SU-DHL-6 (cell line): ENCODE measurements around the gene MPRIP.

ENCODE experiments used
- H2AFZ ChIP-seq: fragments of 200-600 bp; sonication (generic); 2 replicates; pipeline ENCODE4 v1.6.1; 2014; ENCODE audit warnings: low read depth, mild to moderate bottlenecking, moderate library complexity, mixed read lengths, antibody characterized with exemption, low read length; ENCODE audit not compliant: severe bottlenecking
- H3F3A ChIP-seq: fragments of 200-600 bp; shearing (Covaris generic); 2 replicates; pipeline ENCODE4 v1.6.0; 2016; ENCODE audit warnings: antibody characterized with exemption, mild to moderate bottlenecking; ENCODE audit not compliant: insufficient read depth
- H3K27ac ChIP-seq: fragments of 200-600 bp; sonication (generic); 2 replicates; pipeline ENCODE4 v1.5.1; 2016; ENCODE audit warnings: low read depth, mild to moderate bottlenecking, low read length, moderate library complexity, mixed read lengths
- H3K27me3 ChIP-seq: fragments of 200-600 bp; sonication (generic), shearing (Covaris generic); 2 replicates; pipeline ENCODE4 v1.6.0; 2014; ENCODE audit warnings: mild to moderate bottlenecking, low read length
- H3K36me3 ChIP-seq: fragments of 200-600 bp; sonication (generic); 2 replicates; pipeline ENCODE4 v1.6.1; 2014; ENCODE audit warnings: mild to moderate bottlenecking, low read length, mixed read lengths
- H3K4me2 ChIP-seq: fragments of 300-600, 200-600 bp; shearing (Covaris generic), sonication (generic); 2 replicates; pipeline ENCODE4 v1.6.0; 2014; ENCODE audit warnings: low read length, low read depth, mild to moderate bottlenecking; ENCODE audit not compliant: poor library complexity, severe bottlenecking
- H3K4me3 ChIP-seq: fragments of 200-600 bp; sonication (generic); 2 replicates; pipeline ENCODE4 v1.5.1; 2014; ENCODE audit warnings: antibody characterized with exemption, low read length, mild to moderate bottlenecking, mixed read lengths; ENCODE audit not compliant: insufficient read depth, poor library complexity, severe bottlenecking
- H3K79me2 ChIP-seq: fragments of 200-600 bp; sonication (generic); 2 replicates; pipeline ENCODE4 v1.6.1; 2014; ENCODE audit warnings: mild to moderate bottlenecking, low read length, moderate library complexity; ENCODE audit not compliant: insufficient read depth
- H3K9ac ChIP-seq: fragments of 200-600 bp; sonication (generic); 2 replicates; pipeline ENCODE4 v1.7.0; 2014; ENCODE audit warnings: mild to moderate bottlenecking, low read length
- H3K9me2 ChIP-seq: fragments of 200-600 bp; sonication (generic); replicated peaks from 2 replicates; pipeline ENCODE4 v1.6.1; 2014; ENCODE audit warnings: low read length; ENCODE audit not compliant: insufficient read depth
- H3K9me3 ChIP-seq: fragments of 200-600 bp; sonication (generic); 2 replicates; pipeline ENCODE4 v1.6.1; 2014; ENCODE audit warnings: low read length, mixed read lengths; ENCODE audit not compliant: insufficient read depth
- H4K20me1 ChIP-seq: fragments of 200-600 bp; sonication (generic); 2 replicates; pipeline ENCODE4 v1.6.1; 2014; ENCODE audit warnings: low read depth, mild to moderate bottlenecking, antibody characterized with exemption, low read length, moderate library complexity, mixed read lengths
- EZH2phosphoT487 ChIP-seq: fragments of 200-600 bp; sonication (generic), shearing (Covaris generic); conservative IDR thresholded peaks from 2 replicates; pipeline ENCODE4 v1.6.1; 2018; ENCODE audit warnings: mild to moderate bottlenecking, antibody characterized with exemption, low read length, moderate library complexity, mixed read lengths
- TF ChIP-seq, protein P1 (sequence below): fragments of 200-600 bp; sonication (generic); IDR thresholded peaks from one replicate; pipeline ENCODE4 v1.5.1; 2017; ENCODE audit warnings: antibody characterized with exemption, mild to moderate bottlenecking, low read length, moderate library complexity; ENCODE audit not compliant: insufficient read depth, poor library complexity, severe bottlenecking

The MPRIP gene

DNA sequence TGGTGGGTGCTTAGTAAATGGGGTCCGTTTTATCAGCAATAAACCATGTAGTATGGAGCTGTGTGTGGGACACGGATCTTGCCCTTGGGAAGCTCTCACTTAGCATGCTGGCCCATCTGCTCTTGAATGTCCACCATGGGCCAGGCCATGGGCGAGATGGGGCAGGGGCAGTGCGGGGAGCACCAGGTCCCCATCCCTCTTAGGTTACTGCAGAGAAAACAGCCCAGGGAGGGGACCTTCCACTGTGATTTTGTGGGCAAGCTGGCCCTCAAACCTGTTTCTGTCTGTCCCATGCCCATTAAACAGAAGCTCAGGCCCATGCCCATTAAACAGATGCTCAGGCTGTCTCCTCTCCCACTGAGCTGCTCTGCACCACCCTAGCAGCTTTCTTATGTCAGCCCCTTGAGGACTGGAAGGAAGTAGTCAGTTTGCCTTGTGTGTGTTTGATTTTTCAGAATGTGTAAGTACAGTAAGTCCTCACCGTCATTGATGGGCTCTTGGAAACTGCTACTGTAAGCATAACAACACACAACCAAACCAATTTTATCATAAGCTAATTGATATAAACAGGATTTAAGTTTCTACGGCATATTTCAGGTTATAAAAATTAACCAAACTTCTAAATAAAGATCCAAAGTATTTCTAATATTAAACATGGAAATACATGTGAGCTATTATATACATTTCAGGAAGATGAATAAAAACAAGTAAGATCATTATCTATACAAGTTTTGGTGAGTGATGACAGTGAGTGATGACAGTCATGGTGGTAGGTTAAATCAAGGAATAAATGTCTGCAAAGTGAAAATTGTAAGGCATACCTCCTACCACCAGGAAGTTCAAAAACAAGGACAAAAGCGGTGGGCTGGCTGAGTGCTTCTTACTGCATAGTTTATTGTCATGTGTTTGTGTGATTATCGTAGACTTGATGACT is 11.5 kb downstream of the MPRIP start:
- Histone ChIP-seq H3F3A (no peaks in the 10 kb centered on the region), H3K27ac (no peak overlapping the region), H3K9ac (no peak overlapping the region), H3K9me2 (no peaks in the 10 kb centered on the region), H2AFZ (no peak overlapping the region), H3K4me2 (no peak overlapping the region), H3K4me3 (no peak overlapping the region), H3K9me3 (no peaks in the 10 kb centered on the region), H3K79me2 (peaks cover 35% of the 10 kb centered on the region), H4K20me1 (no peaks in the 10 kb centered on the region), H3K36me3 (no peaks in the 10 kb centered on the region), H3K27me3 (no peaks in the 10 kb centered on the region)
- TF ChIP-seq EZH2phosphoT487: no peak
- TF ChIP-seq, protein P1, sequence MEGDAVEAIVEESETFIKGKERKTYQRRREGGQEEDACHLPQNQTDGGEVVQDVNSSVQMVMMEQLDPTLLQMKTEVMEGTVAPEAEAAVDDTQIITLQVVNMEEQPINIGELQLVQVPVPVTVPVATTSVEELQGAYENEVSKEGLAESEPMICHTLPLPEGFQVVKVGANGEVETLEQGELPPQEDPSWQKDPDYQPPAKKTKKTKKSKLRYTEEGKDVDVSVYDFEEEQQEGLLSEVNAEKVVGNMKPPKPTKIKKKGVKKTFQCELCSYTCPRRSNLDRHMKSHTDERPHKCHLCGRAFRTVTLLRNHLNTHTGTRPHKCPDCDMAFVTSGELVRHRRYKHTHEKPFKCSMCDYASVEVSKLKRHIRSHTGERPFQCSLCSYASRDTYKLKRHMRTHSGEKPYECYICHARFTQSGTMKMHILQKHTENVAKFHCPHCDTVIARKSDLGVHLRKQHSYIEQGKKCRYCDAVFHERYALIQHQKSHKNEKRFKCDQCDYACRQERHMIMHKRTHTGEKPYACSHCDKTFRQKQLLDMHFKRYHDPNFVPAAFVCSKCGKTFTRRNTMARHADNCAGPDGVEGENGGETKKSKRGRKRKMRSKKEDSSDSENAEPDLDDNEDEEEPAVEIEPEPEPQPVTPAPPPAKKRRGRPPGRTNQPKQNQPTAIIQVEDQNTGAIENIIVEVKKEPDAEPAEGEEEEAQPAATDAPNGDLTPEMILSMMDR: no peak

DNA sequence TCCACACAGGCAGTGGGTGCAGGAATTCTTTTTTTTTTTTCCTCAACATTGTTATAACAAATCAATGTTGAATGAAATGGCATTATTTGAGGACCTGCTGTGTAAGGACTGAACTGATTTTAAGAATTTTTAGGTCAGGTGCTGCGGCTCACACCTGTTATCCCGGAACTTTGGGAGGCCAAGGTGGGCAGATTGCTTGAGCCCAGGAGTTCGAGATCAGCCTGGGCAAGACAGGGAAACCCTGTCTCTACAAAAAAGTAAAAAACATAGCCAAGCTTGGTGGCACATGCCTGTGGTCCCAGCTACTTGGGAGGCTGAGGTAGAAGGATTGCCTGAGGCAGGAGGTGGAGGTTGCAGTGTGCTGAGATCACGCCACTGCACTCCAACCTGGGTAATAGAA is 12.4 kb downstream of the MPRIP start:
- H3K9me3 ChIP-seq: no peaks in the 10 kb centered on the region
- H2AFZ ChIP-seq: no peak overlapping the region
- no peak overlapping the region for H3K9ac ChIP-seq
- H3K9me2 ChIP-seq: no peaks in the 10 kb centered on the region
- H3K36me3 ChIP-seq: no peaks in the 10 kb centered on the region
- no peaks in the 10 kb centered on the region for H4K20me1 ChIP-seq
- TF ChIP-seq, protein P1: no peak
- no peak for TF ChIP-seq EZH2phosphoT487
- H3K4me3 ChIP-seq: no peak overlapping the region
- H3F3A ChIP-seq: no peaks in the 10 kb centered on the region
- H3K4me2 ChIP-seq: no peak overlapping the region
- no peak overlapping the region for H3K27ac ChIP-seq
- no peaks in the 10 kb centered on the region for H3K27me3 ChIP-seq
- H3K79me2 ChIP-seq: peaks cover 30% of the 10 kb centered on the region

DNA sequence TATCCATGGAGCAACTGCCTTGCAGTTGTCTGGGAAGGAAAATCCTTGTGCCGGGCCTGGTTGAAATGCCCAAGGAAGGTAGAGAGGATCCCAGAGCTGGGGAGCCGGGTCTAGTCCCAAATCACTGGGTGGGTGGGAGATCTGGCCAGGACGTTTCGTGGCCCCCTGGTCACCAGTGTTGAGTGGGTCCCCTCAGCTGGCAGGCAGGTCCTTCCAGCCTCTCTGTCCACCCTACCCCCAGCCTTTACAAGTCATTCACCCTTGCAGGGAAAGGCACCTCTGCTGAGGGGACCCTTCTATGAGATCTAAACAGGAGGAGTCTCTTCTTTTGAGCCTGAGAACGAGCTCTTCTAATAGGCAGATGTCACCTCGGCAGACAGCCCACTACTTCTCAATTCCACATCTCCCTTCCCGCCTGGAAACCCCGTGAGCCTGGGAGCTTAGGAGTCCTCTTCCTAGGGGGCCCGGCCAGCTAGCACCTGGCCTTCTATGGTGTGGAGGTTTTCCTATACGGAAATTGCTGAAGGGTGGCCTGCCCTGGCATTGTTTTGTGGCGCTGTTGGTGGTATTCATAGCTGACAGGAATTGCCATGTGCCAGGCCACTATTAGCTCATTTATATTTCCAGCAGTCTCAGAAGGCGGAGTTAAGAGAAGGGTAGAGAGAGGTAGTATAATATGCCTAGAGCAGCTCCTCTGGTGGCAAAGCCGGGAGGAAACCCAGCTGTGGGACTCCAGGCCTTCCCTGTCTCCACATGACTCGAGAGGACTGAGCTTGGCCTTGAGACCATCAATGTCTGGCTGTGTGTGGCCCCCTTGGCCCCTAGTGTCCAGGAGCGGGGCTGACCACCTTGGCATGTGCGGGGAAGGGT is 13.3 kb downstream of the MPRIP start:
- no peaks in the 10 kb centered on the region for H3K9me3 ChIP-seq
- no peak for TF ChIP-seq EZH2phosphoT487
- TF ChIP-seq, protein P1: no peak
- H3K4me3 ChIP-seq: no peak overlapping the region
- H3K27ac ChIP-seq: no peak overlapping the region
- no peak overlapping the region for H3K4me2 ChIP-seq
- H3F3A ChIP-seq: no peaks in the 10 kb centered on the region
- H3K79me2 ChIP-seq: peaks cover 29% of the 10 kb centered on the region
- H3K36me3 ChIP-seq: no peaks in the 10 kb centered on the region
- no peak overlapping the region for H2AFZ ChIP-seq
- H3K27me3 ChIP-seq: no peaks in the 10 kb centered on the region
- no peak overlapping the region for H3K9ac ChIP-seq
- no peaks in the 10 kb centered on the region for H3K9me2 ChIP-seq
- H4K20me1 ChIP-seq: no peaks in the 10 kb centered on the region
